HEK293 (cell line): Measurements from ENCODE around the gene SARNP.
A peak's percentile ranks its signal among the peaks of the same experiment; 100 is the strongest.

Experiments used
- CTCF ChIA-PET: fragments of 350-600 bp; formaldehyde crosslinking; extraction: SDS; loops from one replicate; lab custom pipeline; 2021; ENCODE audit warnings: antibody characterized with exemption; lab: Yijun Ruan, JAX
- POLR2A ChIA-PET: fragments of 300-600 bp; formaldehyde crosslinking; extraction: SDS; loops from one replicate; lab custom pipeline; 2020; ENCODE audit warnings: antibody characterized with exemption, inconsistent platforms; lab: Yijun Ruan, JAX
- H3K27ac ChIP-seq: fragments of 200-500 bp; sonication (Bioruptor generic); 2 replicates; pipeline ENCODE4 v1.5.1; 2014; ENCODE audit warnings: low read depth, low read length, control low read depth, inconsistent platforms; ENCODE audit errors: extremely low read depth
- H3K36me3 ChIP-seq, 2 experiments: fragments of 200-500 bp in 1 of 2; sonication (Bioruptor generic) in 1 of 2; 1 replicate in 1 of 2; 2 replicates in 1 of 2; pipeline ENCODE4 v1.5.1; 2014 to 2017; ENCODE audit warnings: inconsistent platforms in 2 of 2, low read length in 2 of 2; ENCODE audit not compliant: control insufficient read depth in 2 of 2, insufficient read depth in 1 of 2
- H3K4me1 ChIP-seq: fragments of 200-500 bp; sonication (Bioruptor generic); 2 replicates; pipeline ENCODE4 v1.5.1; 2014; ENCODE audit warnings: mild to moderate bottlenecking, low read length, inconsistent platforms; ENCODE audit not compliant: control insufficient read depth, insufficient read depth
- H3K4me3 ChIP-seq: 2 replicates; pipeline ENCODE4 v1.5.1; 2011; ENCODE audit warnings: low read depth, mild to moderate bottlenecking, control low read depth, low read length, moderate library complexity
- H3K9me3 ChIP-seq: fragments of 200-500 bp; sonication (Bioruptor generic); 2 replicates; pipeline ENCODE4 v1.5.1; 2014; ENCODE audit warnings: low read depth, low read length, inconsistent platforms; ENCODE audit not compliant: control insufficient read depth, insufficient read depth
- BCL11B ChIP-seq: fragments of 450-650 bp; formaldehyde crosslinking; IDR thresholded peaks from 2 replicates; pipeline ENCODE4 v1.5.1; 2016; ENCODE audit warnings: low read depth, missing biosample characterization, missing genetic modification characterization
- BCL6B ChIP-seq: fragments of 450-650 bp; formaldehyde crosslinking; IDR thresholded peaks from 2 replicates; pipeline ENCODE4 v1.5.1; 2017; ENCODE audit warnings: missing biosample characterization, missing genetic modification characterization
- GLI2 ChIP-seq: fragments of 450-650 bp; formaldehyde crosslinking; IDR thresholded peaks from 2 replicates; pipeline ENCODE4; 2017; ENCODE audit warnings: missing biosample characterization, missing genetic modification characterization, low read depth, borderline replicate concordance
- HIC1 ChIP-seq: fragments of 450-650 bp; formaldehyde crosslinking; IDR thresholded peaks from 2 replicates; pipeline ENCODE4 v1.5.1; 2016; ENCODE audit warnings: missing biosample characterization, missing genetic modification characterization
- KLF1 ChIP-seq: fragments of 450-650 bp; formaldehyde crosslinking; IDR thresholded peaks from 2 replicates; pipeline ENCODE4 v1.5.1; 2016; ENCODE audit warnings: missing biosample characterization, missing genetic modification characterization
- KLF17 ChIP-seq: fragments of 450-650 bp; formaldehyde crosslinking; IDR thresholded peaks from 2 replicates; pipeline ENCODE4 v1.5.1; 2016; ENCODE audit warnings: missing biosample characterization, missing genetic modification characterization
- KLF9 ChIP-seq: fragments of 450-650 bp; formaldehyde crosslinking; IDR thresholded peaks from 2 replicates; pipeline ENCODE4 v1.5.1; 2016; ENCODE audit warnings: missing biosample characterization, missing genetic modification characterization, low read depth
- REPIN1 ChIP-seq: fragments of 450-650 bp; formaldehyde crosslinking; IDR thresholded peaks from 2 replicates; pipeline ENCODE4 v1.5.1; 2017; ENCODE audit warnings: missing biosample characterization, missing genetic modification characterization, low read depth
- REST ChIP-seq: fragments of 450-650 bp; formaldehyde crosslinking; IDR thresholded peaks from 2 replicates; pipeline ENCODE4 v1.5.1; 2016; ENCODE audit warnings: missing biosample characterization, missing genetic modification characterization
- SP3 ChIP-seq: fragments of 450-650 bp; formaldehyde crosslinking; IDR thresholded peaks from 2 replicates; pipeline ENCODE4 v1.5.1; 2016; ENCODE audit warnings: missing biosample characterization, missing genetic modification characterization
- ZBTB17 ChIP-seq: fragments of 450-650 bp; formaldehyde crosslinking; IDR thresholded peaks from 2 replicates; pipeline ENCODE4 v1.5.1; 2016; ENCODE audit warnings: missing biosample characterization, missing genetic modification characterization
- ZBTB21 ChIP-seq: fragments of 450-650 bp; formaldehyde crosslinking; IDR thresholded peaks from 2 replicates; pipeline ENCODE4 v1.5.1; 2017; ENCODE audit warnings: missing biosample characterization, missing genetic modification characterization
- ZBTB7A ChIP-seq: fragments of 450-650 bp; formaldehyde crosslinking; IDR thresholded peaks from 2 replicates; pipeline ENCODE4 v1.5.1; 2016; ENCODE audit warnings: low read depth, missing biosample characterization, missing genetic modification characterization
- ZNF10 ChIP-seq: fragments of 450-650 bp; formaldehyde crosslinking; IDR thresholded peaks from 2 replicates; pipeline ENCODE4 v1.5.1; 2017; ENCODE audit warnings: missing biosample characterization, missing genetic modification characterization
- ZNF169 ChIP-seq: fragments of 450-650 bp; formaldehyde crosslinking; IDR thresholded peaks from 2 replicates; pipeline ENCODE4 v1.5.1; 2016; ENCODE audit warnings: missing biosample characterization, missing genetic modification characterization
- ZNF18 ChIP-seq: fragments of 450-650 bp; formaldehyde crosslinking; IDR thresholded peaks from 2 replicates; pipeline ENCODE4 v1.5.1; 2016; ENCODE audit warnings: missing biosample characterization, missing genetic modification characterization
- ZNF324 ChIP-seq: fragments of 450-650 bp; formaldehyde crosslinking; IDR thresholded peaks from 2 replicates; pipeline ENCODE4 v1.5.1; 2016; ENCODE audit warnings: missing biosample characterization, missing genetic modification characterization
- ZNF341 ChIP-seq: fragments of 450-650 bp; formaldehyde crosslinking; IDR thresholded peaks from 2 replicates; pipeline ENCODE4; 2016; ENCODE audit warnings: low read depth, missing biosample characterization, missing genetic modification characterization
- ZNF362 ChIP-seq: fragments of 450-650 bp; formaldehyde crosslinking; IDR thresholded peaks from 2 replicates; pipeline ENCODE4 v1.5.1; 2016; ENCODE audit warnings: missing biosample characterization, missing genetic modification characterization
- ZNF394 ChIP-seq: fragments of 450-650 bp; formaldehyde crosslinking; IDR thresholded peaks from 2 replicates; pipeline ENCODE4 v1.5.1; 2016; ENCODE audit warnings: missing biosample characterization, missing genetic modification characterization, mild to moderate bottlenecking, moderate library complexity, borderline replicate concordance
- ZNF585B ChIP-seq: fragments of 450-650 bp; formaldehyde crosslinking; IDR thresholded peaks from 2 replicates; pipeline ENCODE4 v1.5.1; 2016; ENCODE audit warnings: missing biosample characterization, missing genetic modification characterization
- ZNF664 ChIP-seq: fragments of 450-650 bp; formaldehyde crosslinking; IDR thresholded peaks from 2 replicates; pipeline ENCODE4 v1.5.1; 2016; ENCODE audit warnings: missing biosample characterization, missing genetic modification characterization

The SARNP gene

GRCh38 chr12:55717011-55718007 is 100.2 kb downstream of the SARNP start:
- Histone ChIP-seq H3K4me3 (peak overlapping the region; percentile 83), H3K4me1 (peaks cover 13% of the 10 kb centered on the region; the same call in 1 of the 2 replicates), H3K27ac (no peak overlapping the region; the same call in 1 of the 2 replicates), H3K9me3 (no peaks in the 10 kb centered on the region), H3K36me3 (peaks cover 0 to 20% of the 10 kb centered on the region in 2 experiments; a peak in 1 of 3 replicates)
- TF ChIP-seq BCL11B (tag by site-specific recombination), result no peak
- TF ChIP-seq ZNF585B (tag by site-specific recombination), result no peak
- TF ChIP-seq ZNF341 (tag by site-specific recombination), result peak; percentile 61; the same call in 1 of the 2 replicates
- no peak for TF ChIP-seq ZNF169
- TF ChIP-seq ZNF394, result peak; percentile 48; the same call in 1 of the 2 replicates
- TF ChIP-seq GLI2, result no peak
- TF ChIP-seq REPIN1 (tag by site-specific recombination), result no peak
- TF ChIP-seq ZBTB21 (tag by site-specific recombination), result no peak
- TF ChIP-seq KLF17, result no peak
- TF ChIP-seq BCL6B (tag by site-specific recombination), result no peak
- no peak for TF ChIP-seq ZNF362 (tag by site-specific recombination)
- peak; percentile 20; the same call in 1 of the 2 replicates for TF ChIP-seq ZBTB17 (tag by site-specific recombination)
- no peak for TF ChIP-seq ZNF324 (tag by site-specific recombination)
- TF ChIP-seq SP3 (tag by site-specific recombination), result no peak
- TF ChIP-seq ZNF18 (tag by site-specific recombination), result no peak
- no peak for TF ChIP-seq ZBTB7A (tag by site-specific recombination)
- no peak for TF ChIP-seq ZNF10
- 0 out of 2 replicates have a peak, but pooled peaks have one; percentile 6 for TF ChIP-seq KLF1 (tag by site-specific recombination)
- TF ChIP-seq HIC1 (tag by site-specific recombination), result 0 out of 2 replicates have a peak, but pooled peaks have one; percentile 31
- TF ChIP-seq KLF9 (tag by site-specific recombination), result no peak
- TF ChIP-seq ZNF664 (tag by site-specific recombination), result no peak
- no peak for TF ChIP-seq REST (tag by site-specific recombination)
- ChIA-PET POLR2A (interaction anchor here (1.0 to 2.7 kb wide), 4 partner anchors 9 to 12 kb away, joined by 3 to 17 read pairs (median 6); partner anchors contain the start of genes CD63 and ITGA7), CTCF (interaction anchor here (0.6 to 3.0 kb wide), 7 partner anchors 10 to 72 kb away, joined by 3 to 21 read pairs (median 3); no protein-coding TSS in a partner anchor)
